K562 (cell line): ENCODE data around the gene MICAL2. TPM values are rescaled to one million over a fixed set of nuclear protein-coding genes. Genes with fewer than 3 reads are reported as not detected.

Experiments used
- BCOR ChIP-seq: fragments of 450-650 bp; IDR thresholded peaks from 2 replicates; pipeline ENCODE4 v1.6.1; 2016
- BRCA1 ChIP-seq, 2 experiments: fragments of 450-650 bp in 1 of 2; sonication (generic) in 1 of 2; formaldehyde crosslinking in 1 of 2; IDR thresholded peaks; 2 replicates each; pipeline versions ENCODE4 v1.5.0 to v1.6.1; 2017 to 2020; ENCODE audit warnings: mild to moderate bottlenecking in 1 of 2, missing genetic modification reagents in 1 of 2
- CEBPB ChIP-seq: fragments of 450-650 bp; IDR thresholded peaks from 2 replicates; pipeline ENCODE4 v1.6.1; 2016; ENCODE audit warnings: missing genetic modification characterization, missing compliant biosample characterization
- EHMT2 ChIP-seq: fragments of 450-650 bp; IDR thresholded peaks from 2 replicates; pipeline ENCODE4 v1.6.1; 2018; ENCODE audit warnings: antibody characterized with exemption
- FOS ChIP-seq: IDR thresholded peaks from 3 replicates; pipeline ENCODE4 v1.6.1; 2011; ENCODE audit not compliant: insufficient read length; ENCODE audit errors: extremely low read depth
- FOSL1 ChIP-seq: fragments of 200-800 bp; sonication (Bioruptor generic); conservative IDR thresholded peaks from 2 replicates; pipeline ENCODE4 v1.6.1; 2016; ENCODE audit warnings: missing genetic modification characterization, missing compliant biosample characterization
- FOXA1 ChIP-seq: fragments of 450-650 bp; IDR thresholded peaks from 2 replicates; pipeline ENCODE4 v1.6.1; 2016; ENCODE audit warnings: mild to moderate bottlenecking, borderline replicate concordance
- FOXM1 ChIP-seq, 2 experiments: fragments of 450-650 bp in 1 of 2; sonication (generic) in 1 of 2; formaldehyde crosslinking in 1 of 2; IDR thresholded peaks; 2 replicates each; pipeline versions ENCODE4 v1.6.1 to v1.9.0; 2017 to 2022; ENCODE audit warnings: low read depth in 2 of 2, mild to moderate bottlenecking in 2 of 2, missing genetic modification reagents in 1 of 2, moderate library complexity in 1 of 2
- HNRNPLL ChIP-seq: fragments of 200-400 bp; formaldehyde crosslinking; IDR thresholded peaks from 2 replicates; pipeline ENCODE4 v1.6.1; 2017; ENCODE audit warnings: low read length, low read depth, mild to moderate bottlenecking; ENCODE audit not compliant: poor library complexity, severe bottlenecking
- KDM1A ChIP-seq, 2 experiments: fragments of 450-650 bp; IDR thresholded peaks; 2 replicates each; pipeline ENCODE4 v1.6.1; 2016; ENCODE audit warnings: mild to moderate bottlenecking in 2 of 2
- MCM2 ChIP-seq: fragments of 450-650 bp; IDR thresholded peaks from 2 replicates; pipeline ENCODE4 v1.6.1; 2017; ENCODE audit warnings: low read depth, mild to moderate bottlenecking
- NFE2 ChIP-seq: IDR thresholded peaks from 2 replicates; pipeline ENCODE4 v1.6.1; 2014; ENCODE audit warnings: antibody characterized with exemption, low read depth
- TAL1 ChIP-seq: fragments of 450-650 bp; IDR thresholded peaks from 2 replicates; pipeline ENCODE4 v1.6.1; 2016; ENCODE audit warnings: mild to moderate bottlenecking
- TARDBP ChIP-seq: fragments of 450-650 bp; IDR thresholded peaks from 2 replicates; pipeline ENCODE4 v1.6.1; 2016
- ZFP30 ChIP-seq: fragments of 250-450 bp; sonication (Bioruptor Pico); IDR thresholded peaks from 2 replicates; pipeline ENCODE4 v1.8.0; 2022; ENCODE audit warnings: moderate library complexity, mild to moderate bottlenecking, inconsistent platforms, borderline replicate concordance
- ZKSCAN8 ChIP-seq: fragments of 200-800 bp; sonication (Bioruptor generic); IDR thresholded peaks from 2 replicates; pipeline ENCODE4 v1.6.1; 2016; ENCODE audit warnings: missing genetic modification characterization, missing compliant biosample characterization
- ZNF232 ChIP-seq: sonication (generic); formaldehyde crosslinking; IDR thresholded peaks from 2 replicates; pipeline ENCODE4 v1.8.0; 2022; ENCODE audit warnings: mild to moderate bottlenecking, missing genetic modification reagents
- ZNF354B ChIP-seq: fragments of 250-450 bp; sonication (Bioruptor Pico); IDR thresholded peaks from 2 replicates; pipeline ENCODE4 v1.4.0; 2020
- ZNF384 ChIP-seq: IDR thresholded peaks from 2 replicates; pipeline ENCODE4 v1.6.1; 2012; ENCODE audit warnings: low read depth, low read length, improper control_type of control experiment
- ZNF436 ChIP-seq: fragments of 250-450, 450-650 bp; sonication (Bioruptor Pico); formaldehyde crosslinking; IDR thresholded peaks from 2 replicates; pipeline ENCODE4 v1.7.0; 2020; ENCODE audit warnings: mild to moderate bottlenecking
- polyA plus RNA-seq, 8 experiments: library from polyadenylated mRNA; depleted of rRNA in 4 of 8; stranded (reverse) in 5 of 8; unstranded in 3 of 8; fragments of >200 nt; fragmentation: Nextera tagmentation in 2 of 8; fragmentation: Illumina TruSeq in 1 of 8; extraction: Ambion mirVana in 2 of 8; extraction: Trizol in 1 of 8; gene quantifications; 2 replicates each; pipeline versions ENCODE4 v1.2.1 to v1.2.3, GENCODE V29; 2011 to 2014; ENCODE audit warnings: inconsistent platforms in 1 of 8, missing spikeins in 1 of 8
- total RNA-seq, 7 experiments: library from RNA; depleted of rRNA in 6 of 7; stranded (reverse); fragments of >200 nt in 6 of 7; fragmentation: Illumina TruSeq in 2 of 7; extraction: Trizol in 2 of 7; gene quantifications; 2 replicates each; pipeline versions ENCODE4 v1.2.1 to v1.2.3, GENCODE V29; 2011 to 2021; ENCODE audit warnings: low replicate concordance in 1 of 7
- TF ChIP-seq, protein P1 (sequence below): fragments of 250-450 bp; sonication (Bioruptor Pico); IDR thresholded peaks from 2 replicates; pipeline ENCODE4 v1.5.0; 2021; ENCODE audit warnings: mild to moderate bottlenecking, moderate library complexity
- TF ChIP-seq, protein P2 (sequence below): sonication (generic); formaldehyde crosslinking; IDR thresholded peaks from 2 replicates; pipeline ENCODE4 v1.8.0; 2022; ENCODE audit warnings: missing genetic modification reagents, mild to moderate bottlenecking, borderline replicate concordance

MICAL2 gene
- total and polyA plus RNA-seq, 9 of the 15 experiments (the other 6 are each of a cell fraction or from before 2014, with no cell fraction given): 4.7 to 64.2 (median 33.6) TPM

DNA sequence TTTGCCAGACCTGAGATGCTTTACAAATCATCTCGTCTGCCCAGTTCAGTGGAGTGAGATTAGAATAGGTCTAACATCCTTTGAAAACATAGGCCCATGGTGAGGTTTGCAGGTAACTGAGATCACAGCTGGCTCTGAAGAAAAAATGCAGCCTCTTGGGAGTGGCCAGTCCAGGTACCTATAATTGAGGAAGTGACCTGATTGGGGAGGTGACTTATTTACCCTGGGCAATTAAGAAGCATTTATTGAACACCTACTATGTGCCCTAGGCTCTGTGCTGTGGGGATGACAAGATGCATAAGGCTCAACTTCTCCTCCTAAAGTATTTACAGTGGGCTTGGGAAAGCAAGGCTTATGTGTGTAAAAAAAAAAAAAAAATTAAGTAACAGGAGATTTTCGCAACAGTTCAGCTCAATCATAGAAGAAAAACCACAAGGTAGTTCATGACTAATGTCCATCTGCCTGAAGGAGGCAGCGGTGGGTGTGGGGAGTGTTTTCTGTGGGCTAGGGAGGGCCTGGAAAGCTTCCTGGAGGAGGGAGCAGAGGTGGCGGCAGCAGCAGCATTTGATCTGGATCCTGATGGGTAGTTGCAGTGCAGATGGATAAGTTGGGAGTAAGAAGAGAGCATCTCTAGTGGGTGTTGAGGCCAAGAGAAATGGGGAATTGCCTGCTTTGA lies 16.1 kb downstream of the MICAL2 start (continued):
- no peak for TF ChIP-seq ZNF354B (CRISPR knock-in tag)
- TF ChIP-seq FOXM1 (IDR thresholded peaks at IDR 0.05; ENCODE audit: low read depth): no peak
- TF ChIP-seq FOXM1 (CRISPR knock-in tag; IDR thresholded peaks at IDR 0.05; ENCODE audit: low read depth): no peak
- peak; percentile 87 for TF ChIP-seq CEBPB
- TF ChIP-seq FOXA1: no peak
- peak in 1 of 2 experiments; percentile 32; a peak in 1 of 4 replicates for TF ChIP-seq KDM1A (IDR thresholded peaks at IDR 0.05)
- TF ChIP-seq ZFP30 (CRISPR knock-in tag): no peak
- no peak for TF ChIP-seq MCM2
- peak; percentile 75 for TF ChIP-seq ZNF384
- no peak for TF ChIP-seq ZNF232
- TF ChIP-seq FOS: no peak
- peak; percentile 35; the same call in 1 of the 2 replicates for TF ChIP-seq EHMT2
- peak; percentile 49; the same call in 1 of the 2 replicates for TF ChIP-seq FOSL1 (tag)
- TF ChIP-seq ZKSCAN8 (CRISPR knock-in tag): no peak
- TF ChIP-seq TARDBP: no peak
- no peak for TF ChIP-seq TAL1
- TF ChIP-seq, protein P1, sequence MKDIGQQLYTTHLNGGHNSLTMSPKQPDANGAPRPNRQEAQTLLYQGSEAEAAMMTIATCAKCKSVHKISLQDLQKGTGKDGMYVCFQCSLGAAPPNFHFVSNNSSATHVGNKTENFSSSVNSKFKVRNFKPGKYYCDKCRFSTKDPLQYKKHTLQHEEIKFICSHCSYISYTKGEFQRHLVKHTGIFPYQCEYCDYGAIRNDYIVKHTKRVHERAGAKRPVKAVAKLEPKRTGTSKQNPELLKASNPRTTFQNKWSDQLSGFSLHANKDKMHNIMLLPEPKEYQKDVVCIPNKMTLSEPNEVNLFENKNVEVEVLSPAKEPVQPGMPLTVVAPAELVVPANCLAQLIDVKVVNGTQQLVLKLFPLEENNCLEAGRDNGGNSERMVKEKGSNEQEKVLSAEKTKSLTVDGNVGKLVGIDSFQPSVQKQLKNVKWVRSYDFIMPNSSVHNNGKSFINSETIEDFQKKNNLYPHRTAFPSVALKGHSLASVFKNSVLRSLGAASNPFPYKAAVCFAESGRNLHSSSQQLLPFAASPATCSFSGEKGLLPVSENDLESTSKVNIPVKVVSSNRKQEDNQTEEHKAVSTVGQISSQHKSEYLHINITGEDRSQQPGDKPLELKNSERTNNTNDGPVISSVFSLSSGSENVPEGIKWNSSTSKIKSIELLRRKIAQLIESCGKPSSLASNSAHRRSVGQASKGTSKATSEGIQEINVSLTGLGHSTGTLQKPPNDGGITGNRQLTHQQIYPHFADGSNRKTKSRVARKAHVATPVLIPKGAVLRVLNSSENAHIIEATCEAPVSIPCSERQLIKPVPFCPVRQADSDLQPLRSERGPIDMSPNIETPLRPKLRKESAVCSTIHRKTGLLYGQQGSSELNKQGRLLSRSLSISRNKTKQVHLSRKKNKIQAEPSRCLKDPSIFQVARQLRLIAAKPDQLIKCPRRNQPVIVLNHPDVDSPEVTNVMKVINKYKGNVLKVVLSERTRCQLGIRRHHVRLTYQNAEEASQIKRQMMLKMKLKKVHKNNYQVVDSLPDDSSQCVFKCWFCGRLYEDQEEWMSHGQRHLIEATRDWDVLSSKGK: no peak
- no peak for TF ChIP-seq BRCA1 (IDR thresholded peaks at IDR 0.05)
- TF ChIP-seq BRCA1 (CRISPR knock-in tag; IDR thresholded peaks at IDR 0.05): no peak
- no peak for TF ChIP-seq HNRNPLL
- no peak for TF ChIP-seq NFE2
- peak; percentile 87 for TF ChIP-seq ZNF436 (CRISPR knock-in tag)
- TF ChIP-seq, protein P2, sequence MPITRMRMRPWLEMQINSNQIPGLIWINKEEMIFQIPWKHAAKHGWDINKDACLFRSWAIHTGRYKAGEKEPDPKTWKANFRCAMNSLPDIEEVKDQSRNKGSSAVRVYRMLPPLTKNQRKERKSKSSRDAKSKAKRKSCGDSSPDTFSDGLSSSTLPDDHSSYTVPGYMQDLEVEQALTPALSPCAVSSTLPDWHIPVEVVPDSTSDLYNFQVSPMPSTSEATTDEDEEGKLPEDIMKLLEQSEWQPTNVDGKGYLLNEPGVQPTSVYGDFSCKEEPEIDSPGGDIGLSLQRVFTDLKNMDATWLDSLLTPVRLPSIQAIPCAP (CRISPR knock-in tag): no peak
- no peak for TF ChIP-seq BCOR
